CD4-positive, alpha-beta T cell treated with Interleukin-6 at 100 ng/mL for 8 hours (primary cell): ENCODE measurements around the gene EIF4G2.
A peak's percentile ranks its signal among the peaks of the same experiment; 100 is the strongest.
"Not testable (repeated sequence)": the region's sequence is repeated elsewhere in the genome, so short reads cannot be mapped to it uniquely, and the experiment has no call there.

Experiments
- DNase-seq: peaks from one replicate; pipeline ENCODE4 v3.0.0-alpha.2; 2020; ENCODE audit warnings: mixed read lengths, low spot score

Gene EIF4G2

DNA sequence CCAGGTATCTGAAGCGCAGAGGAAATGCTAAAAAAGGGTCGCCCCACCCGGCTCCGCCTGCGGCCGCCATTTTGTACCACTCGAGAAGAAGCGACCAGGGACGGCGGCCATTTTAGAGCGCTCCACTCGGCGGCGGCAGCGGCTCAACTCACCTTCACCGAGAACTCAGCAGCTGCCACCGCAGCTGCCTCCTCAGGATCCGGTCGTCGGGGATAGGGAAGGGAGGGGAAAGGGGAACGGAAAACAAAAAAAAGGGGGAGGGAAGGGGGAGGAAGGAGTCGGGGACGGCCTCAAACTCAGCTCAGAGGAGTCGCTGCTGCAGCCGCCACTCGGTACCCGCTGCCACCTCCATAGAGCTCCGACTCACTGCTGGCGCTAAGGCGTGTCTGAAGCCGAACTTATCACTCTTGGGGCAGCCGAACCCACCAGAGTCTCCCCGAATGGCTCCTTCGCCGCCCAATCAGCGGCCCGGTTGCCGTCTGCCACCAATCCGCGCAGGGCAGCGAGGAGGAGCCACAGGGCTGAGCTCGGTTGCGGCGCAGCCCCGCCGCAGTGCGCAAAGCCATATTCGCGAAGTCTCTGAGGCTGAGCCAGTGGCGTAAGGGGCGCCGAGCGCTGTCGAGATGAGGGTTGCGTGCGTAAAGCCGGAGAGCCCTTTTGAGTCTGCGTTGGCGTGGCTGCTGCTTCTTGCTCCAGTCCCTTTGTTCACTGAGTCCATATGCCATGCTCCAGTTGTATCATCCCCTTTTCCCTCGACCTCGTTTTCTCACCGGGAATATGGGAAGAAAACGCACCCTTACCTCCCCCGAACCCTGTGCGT is at the start of gene EIF4G2:
Gene EIF4G2, minus strand, starts transcription at position 374 of the 820 bp plus-strand sequence.
- DNase-seq = peak; percentile 98

DNA sequence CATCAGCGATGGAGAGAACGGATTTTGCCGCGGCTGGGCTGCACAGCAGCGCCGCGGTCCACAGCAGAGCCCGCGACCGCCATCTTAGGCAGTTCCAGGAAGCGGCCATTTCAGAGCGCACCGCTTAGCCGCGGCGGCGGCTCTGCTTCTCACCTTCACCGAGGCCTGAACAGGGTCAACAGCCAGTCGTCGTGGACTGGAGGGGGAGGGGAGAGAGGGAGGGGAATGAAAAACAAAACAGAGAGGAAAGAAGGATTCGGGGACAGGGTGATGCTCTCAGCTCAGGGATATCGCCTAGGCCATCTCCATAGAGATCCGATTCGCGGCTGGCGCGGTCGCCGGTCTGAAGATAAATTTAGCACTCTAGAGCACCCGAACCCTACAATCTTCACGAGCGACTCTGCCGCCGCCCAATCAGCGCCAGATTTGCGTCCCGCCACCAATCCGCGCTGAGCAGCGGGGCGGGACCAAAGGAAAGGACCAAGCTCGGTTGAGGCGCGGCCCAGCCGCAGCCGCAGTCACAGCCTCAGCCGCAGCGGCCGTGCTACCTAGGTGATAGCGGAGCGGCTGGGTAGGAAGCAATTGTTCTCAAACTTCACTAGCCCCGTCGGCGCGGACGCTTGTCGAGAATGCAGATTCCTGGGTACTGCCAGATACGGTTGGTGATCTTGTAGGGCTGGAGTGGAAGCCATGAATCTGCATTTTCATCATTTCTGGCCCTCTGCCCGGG is 49.1 kb upstream of the EIF4G2 start, which contains the start of gene ZBED5:
Gene ZBED5, minus strand, starts transcription at position 345 of the 730 bp plus-strand sequence. CDS start 3,108 bp downstream, outside the sequence.
- peak; percentile 95 for DNase-seq

DNA sequence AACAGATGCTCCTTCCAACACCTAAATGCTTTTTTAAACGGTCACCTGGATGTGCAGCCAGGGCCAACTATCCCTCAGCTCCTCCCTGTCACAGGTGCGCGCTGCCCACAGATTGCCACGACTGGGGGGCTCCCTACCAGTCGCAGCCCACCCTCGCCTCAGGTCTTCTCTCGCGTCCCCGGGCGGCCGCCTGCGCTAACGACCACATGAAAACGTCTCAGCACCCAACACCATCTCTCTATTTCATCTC is 48.7 kb upstream of the EIF4G2 start:
- no peak for DNase-seq

DNA sequence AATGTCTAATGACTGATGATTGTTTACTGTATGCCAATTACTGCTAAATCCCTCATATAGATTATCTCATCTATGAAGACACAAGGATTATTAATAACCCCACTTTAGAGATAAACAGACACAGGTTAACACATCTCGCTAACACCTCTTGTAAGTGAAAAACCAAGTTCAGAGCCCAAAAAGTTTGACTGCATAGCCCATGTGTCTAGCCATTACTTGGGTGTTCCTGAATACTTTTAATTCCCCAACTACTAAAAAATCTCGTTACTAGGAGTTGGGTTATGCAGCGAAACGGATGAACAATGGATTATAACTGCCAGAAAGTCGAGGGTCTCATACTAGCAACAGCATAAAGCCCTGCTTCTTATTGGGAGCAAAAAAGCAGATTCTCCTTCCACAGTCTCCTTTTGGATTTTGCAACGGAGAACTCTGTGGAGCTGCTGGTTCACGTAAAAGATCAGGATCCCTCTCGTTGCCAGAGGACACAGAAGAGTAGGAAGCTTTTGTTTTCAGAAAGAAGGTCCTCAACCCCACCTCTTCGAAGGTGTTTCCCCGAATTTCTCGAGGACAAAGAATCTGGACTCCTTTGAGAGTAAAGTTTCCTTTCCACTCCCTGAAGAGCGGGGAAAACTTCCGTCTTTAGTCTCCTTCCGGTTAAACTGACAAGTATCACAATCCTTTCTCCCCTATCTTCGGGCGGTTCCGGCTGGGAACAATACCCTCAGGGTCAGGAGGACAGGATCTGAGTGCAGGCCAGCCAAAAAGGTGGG is 48.1 kb upstream of the EIF4G2 start:
- peak; percentile 3 for DNase-seq

DNA sequence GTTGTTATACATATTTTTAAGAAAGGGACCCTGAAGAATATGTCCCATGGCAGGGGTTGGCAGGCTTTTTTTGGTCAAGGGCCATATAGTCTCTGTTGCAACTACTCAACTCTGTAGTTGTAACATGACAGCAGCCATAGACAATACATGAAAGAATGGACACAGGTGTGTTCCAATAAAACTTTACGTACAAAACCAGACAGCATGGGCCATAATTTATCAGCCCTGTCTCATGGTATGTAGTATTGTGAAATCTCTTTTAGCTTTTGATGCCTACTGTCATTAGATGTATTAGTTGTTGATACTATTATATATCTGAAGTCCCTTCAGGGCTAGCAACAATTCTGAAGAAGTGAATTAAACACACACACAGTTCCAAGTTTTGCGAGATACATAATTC is 46.6 kb upstream of the EIF4G2 start:
- no peak for DNase-seq

DNA sequence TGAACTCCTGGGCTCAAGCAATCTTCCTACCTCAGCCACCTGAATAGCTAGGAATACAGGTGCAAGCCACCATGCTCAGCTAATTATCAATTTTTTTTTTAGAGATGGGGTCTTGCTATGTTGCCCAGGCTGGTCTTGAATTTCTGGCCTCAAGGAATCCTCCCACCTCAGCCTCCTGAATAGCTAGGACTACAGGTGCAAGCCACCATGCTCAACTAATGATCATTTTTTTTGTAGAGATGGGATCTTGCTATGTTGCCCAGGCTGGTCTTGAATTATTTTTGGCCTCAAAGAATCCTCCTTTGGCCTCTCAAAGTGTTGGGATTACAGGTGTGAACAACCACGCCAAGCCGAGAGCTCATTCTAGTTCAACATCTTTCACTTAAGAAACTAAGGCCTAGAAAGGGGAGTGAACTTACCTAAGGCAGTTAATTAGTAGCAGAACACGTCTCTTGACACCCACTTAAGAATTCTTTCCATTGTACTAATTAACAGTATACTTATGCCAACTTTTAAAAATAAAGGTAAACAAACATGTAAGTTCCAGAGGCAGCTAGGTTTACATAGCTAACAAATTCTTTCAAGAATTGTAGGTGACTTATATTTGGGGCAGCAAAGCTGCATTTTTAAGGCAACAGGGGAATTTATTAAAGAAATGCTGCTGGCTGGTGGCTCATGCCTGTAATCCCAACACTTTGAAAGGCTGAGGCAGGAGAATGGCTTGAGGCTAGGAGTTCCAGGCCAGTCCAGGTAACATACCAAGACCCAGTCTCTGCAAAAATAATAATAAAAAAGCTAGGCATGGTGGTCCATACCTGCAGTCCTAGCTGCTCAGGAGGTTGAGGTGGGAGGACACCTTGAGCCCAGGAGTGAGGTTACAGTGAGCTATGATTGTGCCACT is 39.5 kb upstream of the EIF4G2 start:
- no peak for DNase-seq

DNA sequence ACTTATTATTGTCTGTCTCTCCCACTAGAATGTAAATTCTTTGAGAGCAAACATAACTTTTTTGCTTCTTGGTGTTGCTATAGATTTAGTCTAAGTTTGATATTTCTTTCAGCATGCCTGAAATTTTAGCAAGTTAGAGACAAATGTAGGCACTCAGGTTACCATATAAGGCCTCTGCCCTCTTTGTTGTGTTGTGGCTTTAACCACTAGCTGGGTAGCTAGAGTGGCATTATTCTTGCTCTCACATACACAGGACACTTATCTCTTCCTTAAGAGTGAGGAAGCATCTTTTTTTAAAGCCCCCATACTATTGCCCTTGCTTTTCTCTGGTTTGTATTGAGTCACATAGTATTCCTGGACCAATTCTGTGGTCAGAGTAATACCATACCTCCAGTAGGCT is 37.9 kb upstream of the EIF4G2 start:
- no peak for DNase-seq

DNA sequence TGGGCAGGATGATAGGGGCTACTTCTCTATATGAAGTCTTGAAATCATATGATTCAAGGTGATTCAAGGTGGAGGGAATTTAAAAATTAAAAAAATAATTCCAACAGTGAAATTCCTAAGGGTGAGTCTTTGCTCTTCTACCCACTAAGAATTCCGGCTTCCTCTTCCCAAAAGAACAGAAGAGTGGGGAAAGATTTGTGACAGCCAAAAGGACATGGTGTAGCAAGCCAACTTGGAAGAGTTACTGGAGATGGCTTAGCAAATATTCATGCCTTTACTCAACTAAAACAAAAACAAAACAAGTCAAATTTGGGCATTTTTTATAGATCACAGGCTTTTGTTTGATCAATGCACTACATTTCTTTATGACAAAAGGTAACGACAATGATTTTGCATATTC is 36.9 kb upstream of the EIF4G2 start:
- DNase-seq = no peak

DNA sequence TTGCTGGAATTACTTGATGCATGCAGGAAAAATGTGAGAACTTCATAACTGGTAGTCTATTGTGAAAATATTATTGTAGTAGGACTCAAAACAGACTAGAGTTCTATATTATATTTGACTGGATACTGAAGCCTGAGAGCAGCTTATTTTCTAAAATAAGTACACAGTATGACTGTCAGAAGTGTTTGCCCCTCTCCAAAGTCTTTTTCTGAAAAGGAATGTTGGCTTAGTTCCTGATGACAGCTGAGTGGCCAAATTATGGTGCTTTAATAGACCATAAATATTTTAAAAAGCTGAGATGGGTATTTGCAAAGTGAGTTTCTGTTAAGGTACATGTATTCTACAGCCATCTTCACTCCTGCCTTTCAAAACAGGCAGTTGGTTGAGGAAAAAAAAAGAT is 36.1 kb upstream of the EIF4G2 start:
- DNase-seq = no peak

DNA sequence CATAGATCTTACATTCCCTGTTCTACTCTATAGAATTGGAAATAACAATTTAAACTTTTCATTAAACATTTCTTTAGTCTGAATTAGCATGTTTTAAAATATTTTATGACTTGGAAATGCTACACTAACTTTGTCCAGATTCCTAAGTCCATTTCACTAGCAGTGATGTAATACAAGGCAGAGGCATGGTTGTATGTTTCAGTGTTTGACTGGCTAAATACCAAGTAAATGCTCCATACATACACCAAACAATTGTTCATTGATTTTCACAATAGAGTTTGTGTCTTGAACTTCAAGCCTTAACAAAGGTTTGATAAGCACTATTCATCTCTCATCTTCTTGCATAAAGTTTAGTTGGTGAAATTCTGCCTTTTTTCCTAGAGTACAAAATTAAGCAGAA is 35.6 kb upstream of the EIF4G2 start:
- no peak for DNase-seq

DNA sequence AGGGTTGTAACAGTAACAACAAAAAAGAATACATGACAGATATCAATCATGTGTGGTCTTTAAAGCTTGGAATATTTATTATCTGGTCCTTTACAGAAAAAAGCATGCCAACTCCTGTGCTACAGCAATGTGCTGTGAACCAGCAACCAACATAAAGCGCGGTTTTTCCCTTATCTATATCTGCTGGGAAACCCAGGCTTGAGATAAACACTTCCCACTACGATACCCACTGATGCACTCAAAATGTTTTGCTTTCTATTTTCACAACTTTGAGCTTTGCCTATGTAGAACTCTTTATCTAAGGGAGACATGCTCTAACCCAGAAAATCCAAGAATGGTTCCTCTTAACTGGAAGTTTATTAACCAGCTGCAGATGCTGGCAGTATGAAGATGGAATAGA is 30.2 kb upstream of the EIF4G2 start:
- DNase-seq = no peak

DNA sequence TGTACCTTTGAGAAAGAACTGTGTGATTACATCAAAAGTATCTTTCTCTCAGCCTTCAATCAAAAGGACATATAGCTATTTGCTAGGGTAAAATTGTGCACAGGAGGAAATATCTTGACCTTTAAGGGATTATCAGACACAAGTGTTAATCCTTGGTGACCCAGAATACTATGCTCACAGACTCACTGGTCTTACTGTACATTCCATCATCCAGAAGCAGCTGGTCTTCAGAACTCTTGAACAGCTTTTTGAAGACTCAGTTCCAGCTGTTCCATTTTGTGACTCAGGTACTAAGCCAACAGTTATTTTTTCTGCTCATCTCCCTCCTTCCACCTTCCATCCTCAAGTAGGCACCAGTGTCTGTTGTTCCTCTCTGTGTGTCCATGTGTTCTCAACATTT is 29.4 kb upstream of the EIF4G2 start:
- no peak for DNase-seq

DNA sequence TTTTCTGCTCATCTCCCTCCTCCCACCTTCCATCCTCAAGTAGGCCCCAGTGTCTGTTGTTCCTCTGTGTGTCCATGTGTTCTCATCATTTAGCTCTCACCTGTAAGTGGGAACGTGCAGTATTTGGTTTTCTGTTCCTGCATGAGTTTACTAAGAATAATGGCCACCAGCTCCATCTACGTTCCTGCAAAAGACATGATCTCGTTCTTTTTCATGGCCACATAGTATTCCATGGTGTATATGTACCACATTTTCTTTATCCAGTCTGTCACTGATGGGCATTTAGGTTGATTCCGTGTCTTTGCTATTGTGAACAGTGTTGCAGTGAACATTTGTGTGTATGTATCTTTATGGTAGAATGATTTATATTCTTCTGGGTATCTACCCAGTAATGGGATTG is 28.2 kb upstream of the EIF4G2 start:
- DNase-seq = not testable (repeated sequence)

DNA sequence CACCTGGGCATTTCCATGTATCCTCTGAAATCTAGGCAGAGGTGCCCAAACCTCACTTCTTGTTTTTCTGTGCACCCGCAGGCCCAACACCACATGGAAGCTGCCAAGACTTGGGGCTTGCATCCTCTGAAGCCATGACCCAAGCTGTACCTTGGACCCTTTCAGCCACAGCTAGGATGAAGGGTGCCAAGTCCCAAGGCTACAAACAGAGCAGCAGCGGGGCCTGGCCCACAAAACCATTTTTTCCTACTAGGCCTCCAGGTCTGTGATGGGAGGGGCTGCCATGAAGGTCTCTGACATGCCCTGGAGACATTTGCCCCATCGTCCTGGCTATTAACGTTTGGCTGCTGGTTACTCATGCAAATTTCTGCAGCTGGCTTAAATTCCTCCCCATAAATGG is 20.4 kb upstream of the EIF4G2 start:
- DNase-seq = no peak

DNA sequence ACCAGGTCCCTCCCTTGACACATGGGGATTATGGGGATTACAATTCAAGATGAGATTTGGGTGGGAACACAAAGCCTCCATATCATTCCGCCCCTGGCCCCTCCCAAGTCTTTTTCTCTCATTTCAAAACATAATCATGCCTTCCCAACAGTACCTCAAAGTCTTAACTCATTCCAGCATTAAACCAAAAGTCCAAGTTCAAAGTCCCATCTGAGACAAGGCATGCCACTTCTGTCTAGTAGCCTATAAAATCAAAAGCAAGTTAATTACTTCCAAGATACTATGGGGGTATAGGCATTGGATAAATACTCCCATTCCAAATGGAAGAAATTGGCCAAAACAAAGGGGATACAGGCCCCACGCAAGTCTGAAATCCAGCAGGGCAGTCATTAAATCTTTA is 19.7 kb upstream of the EIF4G2 start:
- no peak for DNase-seq

DNA sequence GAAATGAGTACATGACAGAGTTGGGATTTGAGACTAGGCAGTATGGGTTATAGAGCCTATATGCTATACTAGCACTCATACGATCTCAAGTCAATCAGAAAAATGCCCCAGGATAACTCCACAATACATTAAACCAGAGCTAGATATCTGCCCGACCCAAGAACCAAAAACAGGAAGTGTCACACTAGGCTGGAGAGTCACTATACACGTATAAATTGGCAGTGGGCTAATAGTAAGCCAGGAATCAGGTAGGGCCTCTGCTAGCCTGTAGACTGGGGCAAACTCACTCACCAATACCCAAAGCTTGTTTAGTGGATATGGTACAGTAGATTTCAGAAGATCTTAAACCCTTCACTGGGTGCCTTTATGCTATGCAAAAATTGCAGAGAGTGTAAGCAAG is 16.2 kb upstream of the EIF4G2 start:
- no peak for DNase-seq

DNA sequence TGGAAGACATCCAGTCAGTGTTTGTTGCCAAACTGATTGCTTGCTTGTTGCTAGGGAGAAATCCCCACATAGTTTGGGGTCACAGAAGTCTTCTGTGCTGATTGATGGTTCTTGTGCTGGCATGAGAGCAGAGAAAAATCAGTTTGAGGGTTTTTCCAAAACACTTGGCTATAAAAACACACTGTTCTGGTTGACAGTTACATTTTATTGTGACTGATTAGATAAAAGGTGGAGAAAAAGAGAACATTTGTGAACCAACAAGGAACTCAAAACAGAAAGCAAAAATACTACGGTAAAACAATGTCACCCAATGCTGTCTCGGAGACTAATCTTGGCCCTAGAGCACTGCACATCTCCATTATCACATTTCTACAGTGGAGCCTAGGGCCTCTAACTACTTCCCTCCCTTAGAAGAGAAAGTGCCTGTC is 14.4 kb upstream of the EIF4G2 start:
- DNase-seq = no peak

DNA sequence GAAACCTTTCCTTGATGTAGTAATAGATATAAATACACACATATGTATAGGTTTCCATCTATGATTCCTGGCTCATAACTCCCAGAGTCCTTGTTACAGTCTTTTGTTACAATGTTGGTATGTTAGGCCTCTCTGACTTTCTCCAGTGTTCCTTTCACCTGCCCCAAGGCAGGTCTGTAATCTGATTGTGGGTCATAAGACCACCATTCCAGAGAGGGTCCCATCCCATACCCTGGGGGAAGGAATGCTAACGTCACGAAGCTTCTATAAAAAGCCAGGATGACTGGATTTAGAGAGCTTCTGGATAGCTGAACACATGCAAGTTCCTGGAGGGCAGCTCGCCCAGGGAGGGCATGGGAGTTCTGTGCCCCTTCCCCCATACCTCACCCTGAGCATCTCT is 13.8 kb upstream of the EIF4G2 start:
- DNase-seq = not testable (repeated sequence)

DNA sequence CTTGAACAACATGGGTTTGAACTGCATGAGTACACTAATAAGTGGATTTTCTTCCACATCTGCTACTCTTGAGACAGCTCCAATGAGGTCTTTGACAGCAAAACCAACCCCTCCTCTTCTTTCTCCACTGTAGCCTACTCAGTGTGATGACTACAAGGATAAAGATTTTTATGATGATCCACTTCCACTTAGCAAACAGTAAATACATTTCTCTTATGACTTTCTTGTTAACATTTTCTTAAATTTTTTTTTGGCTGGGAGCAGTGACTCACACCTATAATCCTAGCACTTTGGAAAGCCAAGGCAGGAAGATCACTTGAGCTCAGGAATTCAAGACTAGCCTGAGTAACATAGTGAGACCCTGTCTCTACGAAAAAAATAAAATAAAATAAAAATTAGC is 9.9 kb upstream of the EIF4G2 start:
- no peak for DNase-seq

DNA sequence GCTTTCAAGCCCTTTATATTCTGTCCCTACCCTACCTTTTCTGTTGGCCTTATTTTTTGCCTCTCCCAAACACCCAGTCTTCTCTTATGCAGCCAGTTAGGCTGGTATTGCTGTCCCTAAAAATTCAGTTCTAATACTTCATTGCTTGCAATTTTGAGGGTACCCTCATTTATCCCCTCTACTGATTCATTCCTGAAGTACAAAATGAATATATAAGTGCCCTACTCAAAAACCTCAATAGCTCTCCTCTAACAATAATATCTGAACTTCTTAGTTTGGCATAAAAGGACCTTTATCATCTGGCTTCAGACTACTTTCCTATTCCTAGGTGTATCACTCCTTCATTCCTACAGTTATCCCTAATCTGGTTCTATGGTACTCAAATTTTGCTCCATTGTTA is 5.2 kb upstream of the EIF4G2 start:
- no peak for DNase-seq

DNA sequence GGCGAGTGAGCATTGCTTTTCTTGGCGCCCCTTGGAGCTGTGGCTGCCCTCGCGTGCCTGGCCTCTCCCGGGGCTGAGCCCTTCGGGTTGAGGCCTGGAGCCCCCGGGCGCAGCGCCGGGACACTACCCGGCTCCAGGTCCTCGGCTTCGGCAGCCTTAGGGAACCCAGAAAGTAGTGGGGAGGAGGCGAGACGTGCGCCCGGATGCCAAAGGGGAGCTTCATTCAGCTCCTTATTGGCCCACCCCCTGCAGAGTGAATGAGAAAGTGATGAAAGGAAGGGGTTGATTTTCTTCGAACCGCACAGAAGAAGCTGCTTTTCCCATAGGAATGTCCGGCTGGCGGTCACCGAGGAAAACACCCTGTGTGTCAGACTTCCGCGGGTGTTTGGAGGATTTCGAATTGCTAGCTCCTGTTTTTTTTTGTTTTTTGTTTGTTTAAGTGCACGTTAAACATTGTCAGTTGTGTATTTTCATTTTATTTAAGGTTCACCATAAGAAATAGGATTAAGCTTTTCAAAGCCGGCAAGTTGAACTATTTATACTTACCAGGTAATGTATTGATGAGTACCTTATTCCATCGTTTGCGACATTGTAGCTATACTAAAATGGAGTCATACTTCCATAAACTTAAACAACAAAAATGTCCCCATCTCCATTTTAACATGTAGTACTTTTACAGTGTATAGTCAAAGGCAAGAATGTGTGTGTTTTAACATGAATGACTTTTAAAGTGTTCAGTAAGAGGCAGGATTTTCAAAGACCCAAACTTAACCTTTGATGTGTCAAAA is 841 bp upstream of the EIF4G2 start:
- peak; percentile 34 for DNase-seq
